Activated T-cell treated with anti-CD3 and anti-CD28 coated beads, Interleukin-2, amount 50 U/mL, for 4 hours (primary cell): ENCODE measurements around the gene MOB2. TPM values are rescaled to one million over a fixed set of nuclear protein-coding genes. Genes with fewer than 3 reads are reported as not detected.
A peak's percentile ranks its signal among the peaks of the same experiment; 100 is the strongest.

ENCODE experiments used
- ATAC-seq, 2 donors: fragments of 200-7000 bp; cut with Tn5 transposase; one replicate each; pipeline ENCODE4 v1.10.0; 2021
- DNase-seq: peaks from one replicate; pipeline ENCODE4 v3.0.0-alpha.2; 2020
- H3K27me3 Mint-ChIP-seq: one replicate; pipeline ENCODE4 v1.8.0; 2021; ENCODE audit warnings: low read depth, mixed read lengths
- H3K36me3 Mint-ChIP-seq: one replicate; pipeline ENCODE4 v1.8.0; 2022; ENCODE audit warnings: mixed read lengths; ENCODE audit not compliant: insufficient read depth
- H3K4me1 Mint-ChIP-seq: one replicate; pipeline ENCODE4 v1.8.0; 2021; ENCODE audit warnings: low read depth, mixed read lengths
- H3K4me3 Mint-ChIP-seq: one replicate; pipeline ENCODE4 v1.8.0; 2021; ENCODE audit warnings: mild to moderate bottlenecking, moderate library complexity, mixed read lengths
- H3K9me3 Mint-ChIP-seq: one replicate; pipeline ENCODE4 v1.8.0; 2021; ENCODE audit warnings: mixed read lengths
- total RNA-seq, 3 donors: library from RNA; stranded (reverse); gene quantifications; one replicate each; pipeline ENCODE4 v1.2.1, GENCODE V29; 2021

MOB2 gene
- total RNA-seq, 3 donors from 2014 or later, result 17.7 to 20.1 (median 18.2) TPM

DNA sequence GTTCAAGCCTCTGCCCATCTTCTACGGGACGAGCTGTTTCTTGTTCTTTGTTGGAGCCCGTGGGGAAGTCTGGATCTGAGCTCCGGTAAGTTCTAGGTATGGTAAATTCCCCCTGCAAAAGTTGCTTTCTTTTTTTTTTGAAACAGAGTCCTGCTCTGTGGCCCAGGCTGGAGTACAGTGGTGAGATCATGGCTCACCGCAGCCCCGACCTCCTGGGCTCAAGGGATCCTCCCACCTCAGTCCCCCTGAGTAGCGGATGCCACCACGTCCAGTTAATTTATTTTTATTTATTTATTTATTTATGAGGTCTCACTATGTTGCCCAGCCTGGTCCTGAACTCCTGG lies 35.5 kb upstream of the MOB2 start:
- H3K9me3 Mint-ChIP-seq, result no peaks in the 10 kb centered on the region
- ATAC-seq (no peak), DNase-seq (no peak)
- H3K36me3 Mint-ChIP-seq, result no peaks in the 10 kb centered on the region
- peaks cover 50% of the 10 kb centered on the region for H3K4me1 Mint-ChIP-seq
- no peaks in the 10 kb centered on the region for H3K27me3 Mint-ChIP-seq
- no peak overlapping the region for H3K4me3 Mint-ChIP-seq

DNA sequence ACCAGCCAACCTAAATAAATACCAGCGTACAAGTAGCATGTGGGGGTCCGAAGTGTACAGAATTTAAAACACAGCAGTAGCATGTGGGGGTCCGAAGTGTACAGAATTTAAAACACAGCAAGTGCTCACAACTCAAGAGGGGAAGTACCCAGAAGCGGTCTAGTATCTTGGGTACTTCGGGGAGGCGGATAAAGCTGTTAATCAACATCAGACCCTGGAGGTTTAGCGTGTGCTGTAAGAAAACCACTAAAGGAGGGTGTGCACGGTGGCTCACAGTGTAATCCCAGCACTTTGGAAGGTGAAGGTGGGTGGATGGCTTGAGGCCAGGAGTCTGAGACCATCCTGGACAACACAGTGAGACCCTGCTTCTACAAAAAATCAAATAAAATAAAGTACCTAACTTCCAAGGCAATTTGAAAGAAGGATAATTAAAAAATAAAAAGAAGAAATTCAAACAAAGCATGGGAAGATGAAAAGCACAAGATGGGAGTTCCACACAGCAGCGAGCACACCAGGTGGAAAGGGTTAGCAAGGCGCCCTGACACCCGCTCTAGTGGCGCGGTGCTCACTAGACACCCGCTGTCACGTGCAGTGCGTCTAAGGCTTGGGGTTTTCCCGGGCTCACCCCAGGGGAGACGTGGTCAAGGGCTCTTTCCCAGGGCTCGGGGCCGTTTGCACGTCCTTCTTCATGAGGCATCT lies 35.0 kb upstream of the MOB2 start:
- peak; percentile 29 to 41 for ATAC-seq

DNA sequence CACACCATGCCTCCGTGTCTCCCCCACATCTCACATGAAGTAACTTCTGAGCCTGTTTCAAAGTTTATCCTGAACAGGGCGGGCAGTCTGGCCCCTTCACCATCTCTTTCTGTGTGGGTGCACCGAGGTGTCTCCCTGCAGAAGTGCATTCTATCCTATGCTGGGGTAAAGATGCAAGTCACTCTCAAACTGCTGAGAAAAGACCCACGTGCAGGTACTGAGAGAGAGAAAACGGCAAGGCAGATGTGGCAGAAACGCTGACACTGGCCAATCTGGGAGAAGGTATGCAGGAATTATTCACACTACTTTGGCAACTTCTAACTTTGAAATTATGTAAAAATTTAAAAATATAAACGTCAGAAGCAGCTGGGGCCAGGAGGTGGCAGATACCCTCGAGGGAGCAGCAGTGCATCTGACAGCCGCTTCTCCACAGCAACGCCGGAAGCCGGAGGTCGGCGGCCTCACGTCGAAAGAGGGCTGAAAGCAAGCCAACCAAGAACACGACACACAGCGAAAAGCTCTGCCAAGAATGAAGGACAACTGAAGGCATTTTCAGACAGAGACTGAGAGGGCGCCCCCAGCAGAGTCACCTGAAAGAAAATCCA lies 34.2 kb upstream of the MOB2 start:
- Mint-ChIP-seq H3K27me3 (no peaks in the 10 kb centered on the region), H3K9me3 (no peaks in the 10 kb centered on the region), H3K36me3 (no peaks in the 10 kb centered on the region), H3K4me3 (no peak overlapping the region), H3K4me1 (peaks cover 61% of the 10 kb centered on the region)
- no peak for ATAC-seq
- no peak for DNase-seq

More for the DNA sequence above, 35.0 kb upstream of the MOB2 start:
- no peak for DNase-seq
- no peaks in the 10 kb centered on the region for H3K9me3 Mint-ChIP-seq
- H3K4me1 Mint-ChIP-seq, result peaks cover 54% of the 10 kb centered on the region
- H3K4me3 Mint-ChIP-seq, result no peak overlapping the region
- no peaks in the 10 kb centered on the region for H3K27me3 Mint-ChIP-seq
- no peaks in the 10 kb centered on the region for H3K36me3 Mint-ChIP-seq

GRCh38 chr11:1520209-1520662 lies 33.7 kb upstream of the MOB2 start:
- peaks cover 62% of the 10 kb centered on the region for H3K4me1 Mint-ChIP-seq
- ATAC-seq (no peak), DNase-seq (no peak)
- no peaks in the 10 kb centered on the region for H3K36me3 Mint-ChIP-seq
- H3K4me3 Mint-ChIP-seq, result no peak overlapping the region
- H3K9me3 Mint-ChIP-seq, result no peaks in the 10 kb centered on the region
- H3K27me3 Mint-ChIP-seq, result no peaks in the 10 kb centered on the region

GRCh38 chr11:1519028-1520010 lies 32.7 kb upstream of the MOB2 start:
- no peak for DNase-seq
- H3K4me1 Mint-ChIP-seq, result peaks cover 64% of the 10 kb centered on the region
- H3K4me3 Mint-ChIP-seq, result no peak overlapping the region
- ATAC-seq, result no peak
- H3K9me3 Mint-ChIP-seq, result no peaks in the 10 kb centered on the region
- H3K36me3 Mint-ChIP-seq, result no peaks in the 10 kb centered on the region
- no peaks in the 10 kb centered on the region for H3K27me3 Mint-ChIP-seq

GRCh38 chr11:1518301-1518700 lies 31.7 kb upstream of the MOB2 start:
- Mint-ChIP-seq H3K4me1 (peaks cover 65% of the 10 kb centered on the region), H3K9me3 (no peaks in the 10 kb centered on the region), H3K36me3 (peaks cover 2% of the 10 kb centered on the region), H3K27me3 (no peaks in the 10 kb centered on the region), H3K4me3 (no peak overlapping the region)
- no peak for ATAC-seq
- no peak for DNase-seq

DNA sequence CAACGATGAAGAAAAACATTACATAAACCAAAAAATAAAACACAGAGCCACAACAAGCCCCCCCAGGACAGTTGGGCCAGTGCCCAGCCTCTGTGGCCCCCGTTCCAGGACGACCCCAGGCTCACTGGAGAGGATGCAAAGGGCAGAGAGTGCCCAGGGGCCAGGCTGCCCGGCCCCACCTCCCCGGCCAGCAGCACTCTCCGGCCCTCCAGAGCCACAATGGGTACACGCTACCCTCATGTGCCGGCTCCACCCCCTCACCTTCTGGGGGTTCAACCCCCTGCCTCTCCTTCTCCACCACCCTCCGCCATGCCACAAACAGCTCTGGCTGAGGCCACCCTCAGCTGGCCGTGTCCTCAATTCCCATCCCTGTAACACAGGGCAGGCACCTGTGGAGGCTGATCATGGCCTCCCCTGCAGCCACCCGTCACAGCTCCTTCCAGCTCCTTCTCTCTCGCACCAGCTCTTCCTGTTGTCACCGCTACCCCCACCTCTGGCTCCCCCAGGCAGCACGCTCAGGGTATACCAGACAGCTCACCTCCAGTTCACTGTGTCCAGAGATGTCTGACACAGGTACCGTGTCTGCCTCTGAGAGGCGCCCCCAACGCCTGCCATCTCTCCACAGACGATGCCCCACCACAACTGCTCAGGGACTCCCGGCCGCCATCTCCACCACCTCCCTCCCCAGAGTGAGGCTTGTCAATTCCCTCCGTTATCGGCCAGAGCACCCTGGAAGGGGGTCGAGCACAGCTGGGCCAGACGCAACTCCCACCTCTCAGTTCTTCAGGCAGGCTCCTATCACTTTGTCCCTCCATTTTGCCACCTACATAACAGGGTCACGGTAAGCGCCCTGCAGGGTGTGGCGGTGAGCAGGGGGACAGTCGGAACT lies 30.8 kb upstream of the MOB2 start:
- Mint-ChIP-seq H3K27me3 (no peaks in the 10 kb centered on the region), H3K36me3 (peaks cover 2% of the 10 kb centered on the region), H3K9me3 (no peaks in the 10 kb centered on the region), H3K4me3 (no peak overlapping the region), H3K4me1 (peaks cover 60% of the 10 kb centered on the region)
- DNase-seq (no peak), ATAC-seq (no peak)

- Mint-ChIP-seq H3K9me3 (no peaks in the 10 kb centered on the region), H3K36me3 (peaks cover 2% of the 10 kb centered on the region), H3K27me3 (no peaks in the 10 kb centered on the region), H3K4me3 (no peak overlapping the region), H3K4me1 (peaks cover 66% of the 10 kb centered on the region)
- DNase-seq (no peak), ATAC-seq (peak in 1 of 2 donors; percentile 26)
These were observed 29.9 kb upstream of the MOB2 start for GRCh38 chr11:1516273-1517067.

DNA sequence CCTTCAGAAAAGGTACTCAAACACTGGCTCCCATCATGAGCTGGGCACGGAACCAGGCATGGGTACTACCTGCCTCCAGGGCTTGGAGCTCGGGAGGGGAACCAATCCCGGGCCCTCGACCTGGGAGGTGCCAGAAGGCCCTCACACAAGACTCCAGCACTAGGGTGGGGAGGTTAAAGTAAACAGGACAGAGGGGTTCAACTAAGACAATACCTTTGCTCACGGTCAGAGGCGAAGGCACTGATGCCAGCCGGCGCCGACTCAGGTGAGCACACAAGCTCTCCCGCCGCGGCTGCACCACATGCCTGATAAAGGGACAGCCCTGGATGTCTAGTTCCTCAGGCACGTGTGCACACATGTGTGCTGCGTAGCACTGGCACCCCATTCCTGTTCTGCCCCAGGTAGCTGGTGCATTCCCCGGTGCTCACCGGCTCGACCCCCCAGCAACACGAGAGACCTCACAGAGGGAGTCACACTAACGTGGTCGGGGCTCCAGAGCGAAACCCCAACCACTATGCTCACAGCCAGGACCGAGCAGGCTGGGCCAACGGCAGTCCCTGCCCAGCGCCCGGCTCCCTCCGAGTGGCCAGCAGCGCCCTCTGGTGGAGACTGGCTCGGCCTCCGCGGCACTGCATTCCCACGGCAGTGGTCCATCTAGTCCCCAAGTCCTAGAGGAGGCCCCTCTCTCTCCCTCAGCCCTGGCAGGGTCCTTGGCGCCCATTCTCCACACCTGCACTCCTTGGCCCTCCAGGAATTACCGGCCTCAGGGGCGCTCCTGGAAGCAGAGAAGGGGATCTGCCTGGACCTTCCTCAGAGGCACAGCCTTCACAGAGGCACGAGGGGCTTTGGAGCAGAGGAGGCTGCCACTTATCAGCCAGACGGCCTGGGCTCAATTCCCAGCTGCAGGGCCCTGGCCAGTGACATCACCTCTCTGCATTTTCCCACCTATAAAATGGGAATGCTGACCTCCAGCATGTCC lies 28.8 kb upstream of the MOB2 start:
- H3K4me1 Mint-ChIP-seq, result peaks cover 67% of the 10 kb centered on the region
- no peaks in the 10 kb centered on the region for H3K27me3 Mint-ChIP-seq
- ATAC-seq (peak; percentile 81 to 86), DNase-seq (peak; percentile 74)
- H3K9me3 Mint-ChIP-seq, result no peaks in the 10 kb centered on the region
- H3K36me3 Mint-ChIP-seq, result peaks cover 2% of the 10 kb centered on the region
- no peak overlapping the region for H3K4me3 Mint-ChIP-seq

- DNase-seq (no peak), ATAC-seq (no peak)
- peaks cover 70% of the 10 kb centered on the region for H3K4me1 Mint-ChIP-seq
- no peaks in the 10 kb centered on the region for H3K9me3 Mint-ChIP-seq
- no peaks in the 10 kb centered on the region for H3K27me3 Mint-ChIP-seq
- no peak overlapping the region for H3K4me3 Mint-ChIP-seq
- H3K36me3 Mint-ChIP-seq, result peaks cover 2% of the 10 kb centered on the region
These were observed 27.9 kb upstream of the MOB2 start for GRCh38 chr11:1514336-1515061.

- H3K4me3 Mint-ChIP-seq, result no peak overlapping the region
- no peaks in the 10 kb centered on the region for H3K9me3 Mint-ChIP-seq
- H3K27me3 Mint-ChIP-seq, result no peaks in the 10 kb centered on the region
- H3K4me1 Mint-ChIP-seq, result peaks cover 71% of the 10 kb centered on the region
- ATAC-seq (no peak), DNase-seq (no peak)
- peaks cover 2% of the 10 kb centered on the region for H3K36me3 Mint-ChIP-seq
These were observed 27.0 kb upstream of the MOB2 start for GRCh38 chr11:1513326-1514296.
